Measurements from ENCODE around the gene TMEM109.

TMEM109 gene

DNA sequence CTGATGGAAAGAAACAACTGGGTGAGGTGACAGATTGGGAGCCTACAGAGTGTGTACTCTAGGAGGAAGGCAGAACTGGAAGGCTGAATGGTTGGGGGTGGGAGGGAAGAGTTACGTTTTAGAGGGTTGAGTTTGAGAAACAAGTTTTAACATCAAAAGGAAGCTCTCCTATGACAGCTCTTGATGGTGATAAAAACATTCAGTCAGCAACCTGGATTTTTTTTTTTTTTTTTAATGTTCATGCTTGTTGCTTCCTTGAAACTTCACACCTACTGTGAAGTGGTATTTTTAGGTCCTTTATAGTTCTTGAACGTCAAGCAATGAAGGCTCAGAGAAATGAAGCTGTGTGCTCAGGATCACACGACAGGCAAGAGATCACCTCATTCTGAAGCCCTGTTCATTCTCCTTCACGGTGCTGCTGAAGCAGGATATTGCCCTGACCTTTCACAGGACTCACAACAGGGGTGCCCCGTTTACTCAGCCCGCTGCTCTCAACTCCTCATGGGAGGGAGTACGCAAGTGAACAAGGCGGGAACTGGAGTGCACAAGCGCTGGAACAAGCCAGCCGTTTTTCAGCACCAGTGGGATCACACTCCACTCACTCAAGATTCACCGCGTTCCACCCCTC, 1.6 kb upstream of the TMEM109 start:
- no peak for DNase-seq

DNA sequence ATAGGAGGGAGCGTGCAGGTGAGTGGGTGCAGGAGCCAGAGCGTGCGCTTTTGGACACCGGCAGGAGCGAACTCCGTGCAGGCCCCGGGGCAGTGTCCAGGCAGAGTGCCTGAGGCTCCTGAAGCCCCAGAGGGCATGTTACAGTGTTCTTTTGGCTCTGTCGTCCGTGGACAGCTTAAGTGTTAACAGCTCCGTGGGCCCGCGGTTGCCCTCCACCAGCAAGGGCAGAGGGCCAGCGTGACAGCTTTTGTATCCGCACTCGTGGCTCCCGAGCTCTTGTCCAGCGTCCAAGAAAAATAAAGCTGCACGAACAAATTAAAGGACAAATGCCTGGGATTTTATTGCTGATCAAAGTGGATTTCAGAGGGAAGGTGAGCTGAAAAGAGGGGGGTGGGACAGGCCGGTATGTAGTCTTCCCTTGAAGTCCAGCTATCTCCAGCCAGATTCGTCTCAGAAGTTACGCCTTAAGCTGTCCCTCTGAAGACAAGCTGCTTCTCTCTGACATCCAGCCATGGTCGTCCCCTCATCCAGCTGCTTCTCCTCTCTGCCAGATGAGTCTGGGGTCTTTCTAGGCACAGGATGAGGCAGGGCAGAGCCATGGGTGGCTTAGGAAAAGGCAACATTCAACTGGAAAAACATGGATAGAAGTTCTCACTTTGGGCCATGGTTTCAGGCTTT, 968 bp upstream of the TMEM109 start:
- no peak for DNase-seq

- no peak for DNase-seq
These were observed 782 bp downstream of the TMEM109 start for GRCh38 chr11:60914633-60915247.

DNA sequence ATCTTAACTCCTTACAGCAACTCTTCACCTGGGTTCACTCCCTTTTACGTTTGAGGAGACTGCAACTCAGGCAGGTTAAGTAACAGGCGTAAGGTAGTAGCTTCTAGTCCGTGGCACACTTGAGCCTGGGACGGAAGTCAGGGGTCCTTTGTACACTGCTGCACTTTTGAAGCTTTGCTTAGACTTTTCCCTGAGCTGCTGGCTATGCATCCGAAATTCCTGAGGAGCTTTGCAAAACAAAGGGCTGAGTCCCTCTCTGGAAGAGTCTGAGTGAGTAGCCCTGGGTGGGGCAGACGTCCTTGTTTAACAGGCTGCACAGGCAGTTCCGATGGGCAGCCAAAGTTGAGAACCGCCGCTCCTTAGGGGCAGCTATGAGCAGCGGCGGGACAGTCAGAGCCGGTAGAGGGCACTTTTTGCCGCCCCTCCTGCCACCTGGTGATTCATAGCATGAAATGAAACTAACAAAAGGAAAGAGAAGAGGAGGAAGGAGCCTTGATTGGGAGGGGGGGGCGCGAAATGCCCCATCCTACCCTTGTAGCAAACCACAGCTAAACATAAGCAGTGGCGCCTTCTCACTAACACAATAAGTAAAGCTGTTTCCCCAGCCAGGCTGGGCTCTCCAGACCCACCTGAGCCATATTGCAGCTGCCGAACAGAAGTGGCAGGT, 1.4 kb downstream of the TMEM109 start:
- DNase-seq: peak; percentile 68

GRCh38 chr11:60916669-60917206, 2.8 kb downstream of the TMEM109 start:
- DNase-seq: no peak

DNA sequence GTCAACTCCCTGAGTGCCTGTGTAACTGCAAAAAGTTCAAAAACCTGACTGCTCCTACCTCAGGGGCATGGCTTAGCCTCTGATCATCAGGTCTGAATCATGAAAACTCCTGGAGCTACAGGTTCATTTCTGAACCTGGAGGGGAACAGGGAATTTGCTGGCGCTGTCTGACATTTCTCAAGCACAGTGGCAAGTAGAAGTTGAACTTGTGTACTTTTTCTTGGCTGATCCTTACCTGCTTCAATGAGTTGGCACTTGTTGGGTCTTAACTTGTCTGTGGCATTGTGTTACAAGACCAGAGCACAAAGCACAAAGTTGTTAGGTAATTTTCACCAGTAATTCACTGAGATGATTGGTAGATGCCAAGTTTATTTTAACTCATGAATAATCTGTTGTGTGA, 3.3 kb downstream of the TMEM109 start:
- DNase-seq: no peak

DNA sequence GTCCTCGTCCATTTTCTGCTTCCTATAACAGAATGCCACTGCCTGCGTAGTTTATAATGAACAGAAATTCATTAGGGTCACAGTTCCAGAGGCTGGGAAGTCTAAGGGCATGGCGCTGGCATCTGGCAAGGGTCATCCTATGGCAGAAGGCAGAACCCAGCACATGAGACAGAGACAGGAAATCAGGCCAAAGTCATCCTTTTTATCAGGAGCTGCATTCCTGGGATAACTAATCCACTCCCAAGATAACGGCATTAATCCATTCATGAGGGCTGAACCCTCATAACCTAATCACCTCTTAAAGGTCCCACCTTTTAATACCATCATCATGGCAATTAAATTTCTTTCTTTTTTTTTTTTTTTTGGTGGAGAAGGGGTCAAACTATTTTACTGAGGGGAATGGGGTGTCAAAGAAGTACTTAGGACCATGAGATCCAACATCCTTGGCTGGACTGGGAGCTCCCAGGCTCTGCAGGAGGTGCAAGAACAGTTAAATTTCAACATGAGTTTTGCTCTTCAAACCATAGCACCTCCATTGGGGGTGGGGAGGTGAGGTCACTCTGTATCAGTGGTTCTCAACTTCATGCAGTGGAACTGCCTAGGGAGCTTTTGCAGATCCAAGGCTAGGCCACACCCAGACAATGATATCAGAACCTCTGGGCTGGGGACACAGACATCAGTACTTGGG, 4.4 kb downstream of the TMEM109 start:
- DNase-seq: no peak

DNA sequence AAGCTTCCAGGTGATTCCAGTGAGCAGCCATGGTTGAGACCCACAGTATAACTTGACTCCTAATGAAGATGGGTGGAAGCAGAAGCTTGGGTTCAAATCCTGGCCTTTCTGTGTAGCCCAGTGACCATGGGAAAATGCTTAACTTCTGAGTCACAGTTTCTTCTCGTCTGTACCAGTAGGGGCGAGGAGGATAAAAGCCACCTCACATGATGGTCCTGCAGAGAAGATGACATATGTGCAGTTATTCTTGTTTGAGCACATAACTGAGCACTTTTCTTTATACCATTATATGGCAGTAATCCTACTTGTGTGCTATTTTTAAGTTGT, 4.9 kb downstream of the TMEM109 start:
- peak; percentile 47 for DNase-seq

GRCh38 chr11:60919320-60919719, 5.4 kb downstream of the TMEM109 start:
- DNase-seq: peak; percentile 81

DNA sequence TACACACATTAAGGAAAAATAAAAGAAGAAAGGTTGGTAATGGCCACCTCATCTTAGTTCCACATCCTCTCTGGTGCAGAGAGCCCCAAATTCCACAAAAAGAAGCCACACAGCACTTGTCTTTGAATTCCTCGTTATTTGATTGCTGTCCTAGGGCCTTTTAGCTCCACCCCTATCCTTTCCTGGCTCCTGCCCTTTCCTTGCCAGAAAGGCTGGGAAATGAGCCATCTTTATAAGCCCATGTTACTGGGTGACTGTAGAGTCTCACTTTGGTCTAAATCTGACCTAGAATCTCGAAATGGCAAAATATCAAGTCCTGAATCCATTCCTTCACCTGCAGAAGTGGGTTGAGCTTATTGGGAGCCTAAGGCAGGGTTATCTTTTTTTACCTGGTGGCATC, 6.0 kb downstream of the TMEM109 start:
- no peak for DNase-seq

- no peak for DNase-seq
These were observed 7.3 kb downstream of the TMEM109 start for GRCh38 chr11:60921259-60921658.

- no peak for DNase-seq
These were observed 7.9 kb downstream of the TMEM109 start for GRCh38 chr11:60921777-60922335.

DNA sequence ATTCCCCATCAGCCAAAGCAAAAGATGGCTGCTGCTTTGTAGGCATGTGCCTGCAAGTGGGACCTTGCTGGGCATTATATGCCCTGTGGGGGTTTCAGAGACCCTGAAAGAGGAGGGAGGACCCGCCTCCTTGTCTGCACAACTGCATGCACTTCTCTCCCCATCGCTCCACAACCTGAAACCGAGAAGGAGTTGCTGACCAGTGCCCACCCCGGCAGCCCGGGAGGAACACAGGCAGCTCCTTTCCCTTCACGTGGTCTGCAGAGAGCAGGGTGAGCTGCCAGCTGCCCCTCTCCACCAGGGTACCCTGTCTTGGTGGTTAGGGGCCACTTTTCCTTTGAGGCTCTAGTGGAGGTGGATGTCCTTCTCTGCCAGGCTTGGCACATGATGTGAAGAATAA, 8.9 kb downstream of the TMEM109 start:
- no peak for DNase-seq

DNA sequence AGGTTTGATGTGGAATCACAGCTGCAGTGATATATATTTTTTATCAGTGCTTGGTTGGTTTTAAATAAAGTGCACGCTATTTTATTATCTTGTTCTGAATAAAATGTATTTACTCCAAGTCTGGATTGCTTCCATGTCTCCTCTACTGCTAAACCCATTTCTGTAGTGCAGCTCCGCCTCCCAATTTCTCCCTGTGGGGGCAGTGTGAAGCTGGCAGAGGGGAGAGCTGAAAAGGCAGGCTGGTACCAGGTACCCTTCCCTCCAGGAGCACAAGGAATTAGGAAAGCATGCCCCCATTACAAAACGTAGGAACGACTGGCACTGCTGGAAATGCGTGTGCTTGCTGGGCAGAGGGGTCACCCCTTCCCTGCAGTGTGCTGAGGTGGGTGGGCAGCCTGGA, 9.4 kb downstream of the TMEM109 start:
- no peak for DNase-seq

DNA sequence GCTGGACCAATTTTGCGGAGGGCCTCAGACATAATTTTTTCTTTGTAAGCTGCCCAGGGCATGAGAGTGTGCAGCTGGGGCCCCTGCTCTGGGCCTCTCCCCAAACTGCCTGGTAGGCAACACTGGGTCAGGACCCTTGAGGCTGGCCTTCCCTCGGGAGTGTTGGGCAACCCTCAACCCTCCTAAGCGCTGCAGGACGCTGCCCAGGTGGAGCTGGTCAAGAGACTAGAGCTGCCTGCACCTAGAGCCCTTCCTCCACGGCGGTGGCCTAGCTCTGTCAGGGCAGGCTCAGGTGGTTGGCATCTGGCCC, 9.8 kb downstream of the TMEM109 start:
- no peak for DNase-seq

GRCh38 chr11:60924110-60924905, 10.3 kb downstream of the TMEM109 start, which contains the start of gene TMEM132A:
Gene TMEM132A, plus strand, starts transcription at chr11:60924460. Its CDS starts 174 bp downstream, at chr11:60924634.
- DNase-seq: no peak

GRCh38 chr11:60924906-60925853, 11.2 kb downstream of the TMEM109 start:
- no peak for DNase-seq

- DNase-seq: peak; percentile 88
These were observed 11.9 kb downstream of the TMEM109 start for GRCh38 chr11:60925868-60926267.

DNA sequence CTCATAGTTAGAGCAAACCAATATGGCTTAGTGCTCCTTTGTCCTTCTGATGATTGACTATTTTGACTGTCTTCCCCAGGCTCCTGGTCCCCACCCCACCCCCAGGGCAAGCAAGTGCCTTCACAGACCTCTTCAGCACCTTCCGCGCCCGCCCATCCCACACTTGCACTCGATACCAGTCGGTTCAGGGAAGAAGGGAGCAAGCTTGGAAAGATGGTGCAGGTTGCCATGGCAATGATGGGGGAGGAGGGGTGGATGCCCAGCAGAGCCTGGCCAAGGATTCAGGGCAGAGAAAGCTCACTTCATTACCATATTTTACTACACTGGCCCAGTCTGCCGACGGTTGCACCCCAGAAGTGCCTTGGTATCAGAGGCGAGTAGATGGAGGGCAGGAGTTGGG, 12.5 kb downstream of the TMEM109 start:
- no peak for DNase-seq

- DNase-seq: no peak
These were observed 13.2 kb downstream of the TMEM109 start for GRCh38 chr11:60927061-60927592.

DNA sequence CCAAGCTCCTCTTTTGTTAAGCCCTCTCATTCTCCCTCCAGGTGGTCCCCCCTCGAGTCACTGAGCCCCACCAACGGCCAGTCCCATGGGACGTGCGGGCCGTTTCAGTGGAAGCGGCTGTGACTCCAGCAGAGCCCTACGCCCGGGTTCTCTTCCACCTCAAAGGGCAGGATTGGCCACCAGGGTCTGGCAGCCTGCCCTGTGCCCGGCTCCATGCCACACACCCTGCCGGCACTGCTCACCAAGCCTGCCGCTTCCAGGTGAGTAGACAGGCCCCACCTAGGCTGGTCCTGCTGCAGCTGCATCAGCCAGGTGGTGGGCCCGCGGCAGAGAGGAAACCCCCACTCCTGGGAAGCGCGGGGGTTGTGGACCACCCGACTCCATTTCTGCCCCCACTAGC, 13.6 kb downstream of the TMEM109 start:
- no peak for DNase-seq

Measured in inflammatory macrophage treated with lipopolysaccharide for 4 hours (primary cell).